K562 (cell line): ENCODE data around the gene DOCK3. TPM values are rescaled to one million over a fixed set of nuclear protein-coding genes. Genes with fewer than 3 reads are reported as not detected.

Experiments
- BHLHE40 ChIP-seq: IDR thresholded peaks from 2 replicates; pipeline ENCODE4 v1.6.1; 2011; ENCODE audit warnings: low read length, improper control_type of control experiment
- EP400 ChIP-seq: fragments of 450-650 bp; IDR thresholded peaks from 2 replicates; pipeline ENCODE4 v1.6.1; 2017; ENCODE audit warnings: antibody characterized with exemption, mild to moderate bottlenecking, moderate library complexity
- GABPA ChIP-seq: fragments of 200-800 bp; sonication (Bioruptor generic); conservative IDR thresholded peaks from 2 replicates; pipeline ENCODE4 v1.6.1; 2016; ENCODE audit warnings: low read depth, missing genetic modification characterization, missing compliant biosample characterization
- GMEB1 ChIP-seq: fragments of 250-450 bp; sonication (Bioruptor Pico); IDR thresholded peaks from 2 replicates; pipeline ENCODE4 v1.4.0; 2020; ENCODE audit warnings: mild to moderate bottlenecking
- HCFC1 ChIP-seq: IDR thresholded peaks from 2 replicates; pipeline ENCODE4 v1.6.1; 2012; ENCODE audit warnings: low read depth, low read length, improper control_type of control experiment
- HES1 ChIP-seq: fragments of 450-650 bp; IDR thresholded peaks from 2 replicates; pipeline ENCODE4 v1.6.1; 2016; ENCODE audit warnings: low read depth, mild to moderate bottlenecking, moderate library complexity
- KLF13 ChIP-seq: fragments of 450-650 bp; IDR thresholded peaks from 2 replicates; pipeline ENCODE4 v1.6.1; 2016; ENCODE audit warnings: missing genetic modification characterization, low read depth, mild to moderate bottlenecking, missing compliant biosample characterization, moderate library complexity, borderline replicate concordance
- POLR2B ChIP-seq: fragments of 450-650 bp; IDR thresholded peaks from 2 replicates; pipeline ENCODE4 v1.6.1; 2018; ENCODE audit warnings: low read depth; ENCODE audit not compliant: partially characterized antibody
- RAD51 ChIP-seq: fragments of 450-650 bp; IDR thresholded peaks from 2 replicates; pipeline ENCODE4 v1.7.1; 2016; ENCODE audit warnings: low read depth, mild to moderate bottlenecking, borderline replicate concordance
- TGIF2 ChIP-seq: sonication (generic); formaldehyde crosslinking; IDR thresholded peaks from 2 replicates; pipeline ENCODE4 v1.8.1; 2022; ENCODE audit warnings: mild to moderate bottlenecking, missing genetic modification reagents, moderate library complexity
- YY1 ChIP-seq, 3 experiments: IDR thresholded peaks; 2 replicates each; pipeline ENCODE4 v1.6.1; 2011; ENCODE audit warnings: low read length in 2 of 3, mild to moderate bottlenecking in 2 of 3, moderate library complexity in 2 of 3, borderline replicate concordance in 1 of 3, control low read depth in 1 of 3, low read depth in 1 of 3; ENCODE audit not compliant: insufficient read depth in 3 of 3, insufficient replicate concordance in 2 of 3, control insufficient read depth in 1 of 3, insufficient read length in 1 of 3; ENCODE audit errors: extremely low read depth in 1 of 3
- ZC3H8 ChIP-seq: fragments of 450-650 bp; IDR thresholded peaks from 2 replicates; pipeline ENCODE4 v1.6.1; 2017
- ZNF217 ChIP-seq: sonication (generic); formaldehyde crosslinking; IDR thresholded peaks from 2 replicates; pipeline ENCODE4 v1.8.0; 2022; ENCODE audit warnings: mild to moderate bottlenecking, missing genetic modification reagents
- ZNF316 ChIP-seq: fragments of 450-650 bp; IDR thresholded peaks from 2 replicates; pipeline ENCODE4 v1.6.1; 2016
- ZNF407 ChIP-seq: fragments of 450-650 bp; IDR thresholded peaks from 2 replicates; pipeline ENCODE4 v1.6.1; 2016; ENCODE audit warnings: low read depth
- ZSCAN32 ChIP-seq: fragments of 450-650 bp; formaldehyde crosslinking; IDR thresholded peaks from 2 replicates; pipeline ENCODE4 v1.4.0; 2020; ENCODE audit warnings: mild to moderate bottlenecking, moderate library complexity
- polyA plus RNA-seq, 8 experiments: library from polyadenylated mRNA; depleted of rRNA in 4 of 8; stranded (reverse) in 5 of 8; unstranded in 3 of 8; fragments of >200 nt; fragmentation: Nextera tagmentation in 2 of 8; fragmentation: Illumina TruSeq in 1 of 8; extraction: Ambion mirVana in 2 of 8; extraction: Trizol in 1 of 8; gene quantifications; 2 replicates each; pipeline versions ENCODE4 v1.2.1 to v1.2.3, GENCODE V29; 2011 to 2014; ENCODE audit warnings: inconsistent platforms in 1 of 8, missing spikeins in 1 of 8
- total RNA-seq, 7 experiments: library from RNA; depleted of rRNA in 6 of 7; stranded (reverse); fragments of >200 nt in 6 of 7; fragmentation: Illumina TruSeq in 2 of 7; extraction: Trizol in 2 of 7; gene quantifications; 2 replicates each; pipeline versions ENCODE4 v1.2.1 to v1.2.3, GENCODE V29; 2011 to 2021; ENCODE audit warnings: low replicate concordance in 1 of 7

DOCK3 gene
- total and polyA plus RNA-seq, 9 of the 15 experiments (the other 6 are each of a cell fraction or from before 2014, with no cell fraction given), result under 0.01 to 0.03 (median 0.01) TPM; not detected in 4

- TF ChIP-seq ZC3H8 (no peak), EP400 (peak; percentile 51; the same call in 1 of the 2 replicates), GABPA (tag) (peak; percentile 42; the same call in 1 of the 2 replicates), POLR2B (no peak), HES1 (no peak), ZNF217 (no peak), BHLHE40 (peak; percentile 80), ZNF407 (no peak), HCFC1 (peak; percentile 77), GMEB1 (peak; percentile 69), YY1 (IDR thresholded peaks at IDR 0.05; ENCODE audit: borderline replicate concordance in 1 of 3, control insufficient read depth in 1 of 3, extremely low read depth in 1 of 3, insufficient read depth in 3 of 3, insufficient read length in 1 of 3, insufficient replicate concordance in 2 of 3, low read depth in 1 of 3, low read length in 2 of 3) (peak in 2 of 3 experiments; percentile 93), RAD51 (peak; percentile 73), ZSCAN32 (CRISPR knock-in tag) (no peak), KLF13 (no peak), TGIF2 (CRISPR knock-in tag) (no peak), ZNF316 (no peak)
Measured at GRCh38 chr3:51391075-51391565, 716.4 kb downstream of the DOCK3 start, which contains the start of gene RBM15B (continued).
